AG04450 (cell line): Measurements from ENCODE around the gene GFOD1. TPM values are rescaled to one million over a fixed set of nuclear protein-coding genes. Genes with fewer than 3 reads are reported as not detected.

Experiments used
- CTCF ChIA-PET: fragments of 300-600, 350-600 bp; formaldehyde crosslinking; extraction: SDS; loops from one replicate; lab custom pipeline; 2022; ENCODE audit warnings: antibody characterized with exemption, inconsistent platforms; lab: Charles Lee
- POLR2A ChIA-PET: fragments of 350-600 bp; formaldehyde crosslinking; extraction: SDS; loops from one replicate; lab custom pipeline; 2021; ENCODE audit warnings: antibody characterized with exemption, inconsistent platforms; lab: Yijun Ruan, JAX
- DNase-seq: peaks from one replicate; pipeline ENCODE4 v3.0.0-alpha.2; 2011; ENCODE audit warnings: low read depth, low spot score
- H3K27ac ChIP-seq: one replicate; pipeline ENCODE4 v1.5.1; 2012; ENCODE audit warnings: low read depth, low read length, control low read depth
- H3K27me3 ChIP-seq: one replicate; pipeline ENCODE4 v1.6.0; 2012; ENCODE audit warnings: low read length; ENCODE audit not compliant: control insufficient read depth, insufficient read depth
- H3K4me3 ChIP-seq: 2 replicates; pipeline ENCODE4 v1.5.1; 2011; ENCODE audit warnings: mild to moderate bottlenecking, low read depth, low read length, control low read depth
- H3K9me3 ChIP-seq: 2 replicates; pipeline ENCODE4 v1.5.1; 2012; ENCODE audit warnings: low read length; ENCODE audit not compliant: control insufficient read depth, insufficient read depth
- CTCF ChIP-seq: IDR thresholded peaks from 2 replicates; pipeline ENCODE4 v1.5.1; 2011; ENCODE audit warnings: low read depth, low read length, control low read depth, inconsistent platforms
- polyA plus RNA-seq: library from polyadenylated mRNA; depleted of rRNA; stranded (reverse); fragments of >200 nt; gene quantifications from 2 replicates; pipeline ENCODE4 v1.2.3, GENCODE V29; 2011

Gene GFOD1
- polyA plus RNA-seq, 1 experiment = 3.0 TPM

GRCh38 chr6:13500915-13501314, 13.5 kb upstream of the GFOD1 start:
- POLR2A ChIA-PET = no interaction called here
- no peak for DNase-seq
- CTCF ChIA-PET = no interaction called here
- no peak overlapping the region for H3K27ac ChIP-seq
- no peaks in the 10 kb centered on the region for H3K27me3 ChIP-seq
- no peaks in the 10 kb centered on the region for H3K9me3 ChIP-seq
- H3K4me3 ChIP-seq = no peak overlapping the region
- no peak for TF ChIP-seq CTCF

- no peaks in the 10 kb centered on the region for H3K27me3 ChIP-seq
- DNase-seq = no peak
- ChIA-PET CTCF (no interaction called here), POLR2A (no interaction called here)
- no peak overlapping the region for H3K4me3 ChIP-seq
- no peaks in the 10 kb centered on the region for H3K9me3 ChIP-seq
- TF ChIP-seq CTCF = no peak
- no peak overlapping the region for H3K27ac ChIP-seq
Measured at GRCh38 chr6:13500264-13500663, 12.9 kb upstream of the GFOD1 start.

GRCh38 chr6:13496513-13497190, 9.3 kb upstream of the GFOD1 start:
- POLR2A ChIA-PET = interaction anchor here (0.7 kb wide), 1 partner anchor 56 kb away, joined by 3 read pairs; no protein-coding TSS in a partner anchor
- CTCF ChIA-PET = interaction anchor here (1.1 to 1.3 kb wide), 2 partner anchors 78 to 162 kb away, joined by 3 to 6 read pairs; partner anchors contain the start of gene SIRT5
- Histone ChIP-seq H3K27me3 (no peaks in the 10 kb centered on the region), H3K4me3 (no peak overlapping the region), H3K27ac (no peak overlapping the region), H3K9me3 (no peaks in the 10 kb centered on the region)
- DNase-seq = no peak
- no peak for TF ChIP-seq CTCF

- Histone ChIP-seq H3K4me3 (no peak overlapping the region), H3K27ac (no peak overlapping the region), H3K9me3 (no peaks in the 10 kb centered on the region), H3K27me3 (no peaks in the 10 kb centered on the region)
- POLR2A ChIA-PET = interaction anchor here (0.7 kb wide), 1 partner anchor 55 kb away, joined by 3 read pairs; no protein-coding TSS in a partner anchor
- no peak for TF ChIP-seq CTCF
- CTCF ChIA-PET = interaction anchor here (1.3 kb wide), 1 partner anchor 79 kb away, joined by 6 read pairs; the partner anchor contains the start of gene SIRT5
- no peak for DNase-seq
Measured at GRCh38 chr6:13495818-13496217, 8.4 kb upstream of the GFOD1 start.

- CTCF ChIA-PET = no interaction called here
- TF ChIP-seq CTCF = no peak
Measured at GRCh38 chr6:13495112-13495776, 7.8 kb upstream of the GFOD1 start.

More at GRCh38 chr6:13495112-13495776, 7.8 kb upstream of the GFOD1 start:
- Histone ChIP-seq H3K9me3 (no peaks in the 10 kb centered on the region), H3K27me3 (no peaks in the 10 kb centered on the region), H3K27ac (no peak overlapping the region), H3K4me3 (no peak overlapping the region)
- POLR2A ChIA-PET = no interaction called here
- DNase-seq = no peak
